K562 (cell line): ENCODE data around the gene CAST. TPM values are rescaled to one million over a fixed set of nuclear protein-coding genes. Genes with fewer than 3 reads are reported as not detected.

Experiments used
- JUN ChIP-seq, 2 experiments: sonication (generic) in 1 of 2; formaldehyde crosslinking in 1 of 2; IDR thresholded peaks; 2 replicates each; pipeline versions ENCODE4 v1.6.1 to v1.8.0; 2012 to 2022; ENCODE audit warnings: borderline replicate concordance in 2 of 2, mild to moderate bottlenecking in 2 of 2, improper control_type of control experiment in 1 of 2, low read depth in 1 of 2, low read length in 1 of 2, missing genetic modification reagents in 1 of 2
- MTA3 ChIP-seq: fragments of 450-650 bp; formaldehyde crosslinking; IDR thresholded peaks from 2 replicates; pipeline ENCODE4 v1.6.1; 2017; ENCODE audit warnings: mild to moderate bottlenecking, borderline replicate concordance
- NFE2 ChIP-seq: IDR thresholded peaks from 2 replicates; pipeline ENCODE4 v1.6.1; 2014; ENCODE audit warnings: antibody characterized with exemption, low read depth
- NFIX ChIP-seq: fragments of 250-450 bp; sonication (Bioruptor Pico); IDR thresholded peaks from 2 replicates; pipeline ENCODE4 v1.4.0; 2020; ENCODE audit warnings: low read depth, mild to moderate bottlenecking, moderate library complexity
- TBP ChIP-seq: optimal IDR thresholded peaks from 2 replicates; pipeline ENCODE3; 2011; ENCODE audit warnings: low read depth, low read length, improper control_type of control experiment
- polyA plus RNA-seq, 8 experiments: library from polyadenylated mRNA; depleted of rRNA in 4 of 8; stranded (reverse) in 5 of 8; unstranded in 3 of 8; fragments of >200 nt; fragmentation: Nextera tagmentation in 2 of 8; fragmentation: Illumina TruSeq in 1 of 8; extraction: Ambion mirVana in 2 of 8; extraction: Trizol in 1 of 8; gene quantifications; 2 replicates each; pipeline versions ENCODE4 v1.2.1 to v1.2.3, GENCODE V29; 2011 to 2014; ENCODE audit warnings: inconsistent platforms in 1 of 8, missing spikeins in 1 of 8
- total RNA-seq, 7 experiments: library from RNA; depleted of rRNA in 6 of 7; stranded (reverse); fragments of >200 nt in 6 of 7; fragmentation: Illumina TruSeq in 2 of 7; extraction: Trizol in 2 of 7; gene quantifications; 2 replicates each; pipeline versions ENCODE4 v1.2.1 to v1.2.3, GENCODE V29; 2011 to 2021; ENCODE audit warnings: low replicate concordance in 1 of 7
- TF ChIP-seq, protein P1 (sequence below), 2 experiments: fragments of 450-650 bp in 1 of 2; sonication (generic) in 1 of 2; formaldehyde crosslinking in 1 of 2; IDR thresholded peaks; 2 replicates each; pipeline versions ENCODE4 v1.7.1 to v1.9.0; 2016 to 2022; ENCODE audit warnings: inconsistent platforms in 1 of 2, mild to moderate bottlenecking in 1 of 2, missing genetic modification reagents in 1 of 2
- TF ChIP-seq, protein P2 (sequence below): fragments of 450-650 bp; IDR thresholded peaks from 2 replicates; pipeline ENCODE4 v1.6.1; 2016

Gene CAST
- total and polyA plus RNA-seq, 9 of the 15 experiments (the other 6 are each of a cell fraction or from before 2014, with no cell fraction given), result 55.5 to 136 (median 86.1) TPM

DNA sequence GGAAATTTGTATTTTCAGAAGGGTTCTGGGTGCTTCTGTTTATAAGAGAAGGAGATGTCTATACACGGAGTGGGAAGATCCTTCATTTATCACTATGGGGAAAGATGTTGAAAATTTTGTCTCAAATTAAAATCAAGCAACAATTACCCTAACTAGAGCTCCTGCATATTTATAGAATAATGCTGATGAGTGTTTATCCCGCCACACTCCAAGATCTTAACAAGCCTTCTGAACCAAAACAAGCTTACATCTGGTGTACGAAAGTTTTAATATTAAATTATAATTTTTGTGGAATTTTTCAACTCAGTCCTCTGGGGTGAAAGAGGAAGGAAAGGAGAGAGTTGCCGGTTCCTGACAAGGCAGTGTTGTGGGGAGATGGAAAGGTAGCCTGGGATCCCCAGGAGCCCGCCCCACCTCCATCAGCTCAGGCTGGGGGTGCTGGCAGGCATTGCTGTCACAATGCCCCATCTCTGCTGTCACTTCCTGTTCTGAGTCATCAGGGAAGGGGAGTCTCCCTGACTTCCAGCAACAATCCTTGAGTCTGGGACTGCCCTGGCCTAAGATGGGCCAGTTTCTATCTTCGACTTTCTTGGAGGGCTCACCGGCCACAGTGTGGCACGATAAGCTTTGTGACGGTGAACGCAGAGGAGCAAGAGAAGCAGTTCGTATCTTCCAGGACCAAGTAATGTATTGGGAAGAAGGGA lies 81.0 kb downstream of the CAST start (continued):
- TF ChIP-seq, protein P1, sequence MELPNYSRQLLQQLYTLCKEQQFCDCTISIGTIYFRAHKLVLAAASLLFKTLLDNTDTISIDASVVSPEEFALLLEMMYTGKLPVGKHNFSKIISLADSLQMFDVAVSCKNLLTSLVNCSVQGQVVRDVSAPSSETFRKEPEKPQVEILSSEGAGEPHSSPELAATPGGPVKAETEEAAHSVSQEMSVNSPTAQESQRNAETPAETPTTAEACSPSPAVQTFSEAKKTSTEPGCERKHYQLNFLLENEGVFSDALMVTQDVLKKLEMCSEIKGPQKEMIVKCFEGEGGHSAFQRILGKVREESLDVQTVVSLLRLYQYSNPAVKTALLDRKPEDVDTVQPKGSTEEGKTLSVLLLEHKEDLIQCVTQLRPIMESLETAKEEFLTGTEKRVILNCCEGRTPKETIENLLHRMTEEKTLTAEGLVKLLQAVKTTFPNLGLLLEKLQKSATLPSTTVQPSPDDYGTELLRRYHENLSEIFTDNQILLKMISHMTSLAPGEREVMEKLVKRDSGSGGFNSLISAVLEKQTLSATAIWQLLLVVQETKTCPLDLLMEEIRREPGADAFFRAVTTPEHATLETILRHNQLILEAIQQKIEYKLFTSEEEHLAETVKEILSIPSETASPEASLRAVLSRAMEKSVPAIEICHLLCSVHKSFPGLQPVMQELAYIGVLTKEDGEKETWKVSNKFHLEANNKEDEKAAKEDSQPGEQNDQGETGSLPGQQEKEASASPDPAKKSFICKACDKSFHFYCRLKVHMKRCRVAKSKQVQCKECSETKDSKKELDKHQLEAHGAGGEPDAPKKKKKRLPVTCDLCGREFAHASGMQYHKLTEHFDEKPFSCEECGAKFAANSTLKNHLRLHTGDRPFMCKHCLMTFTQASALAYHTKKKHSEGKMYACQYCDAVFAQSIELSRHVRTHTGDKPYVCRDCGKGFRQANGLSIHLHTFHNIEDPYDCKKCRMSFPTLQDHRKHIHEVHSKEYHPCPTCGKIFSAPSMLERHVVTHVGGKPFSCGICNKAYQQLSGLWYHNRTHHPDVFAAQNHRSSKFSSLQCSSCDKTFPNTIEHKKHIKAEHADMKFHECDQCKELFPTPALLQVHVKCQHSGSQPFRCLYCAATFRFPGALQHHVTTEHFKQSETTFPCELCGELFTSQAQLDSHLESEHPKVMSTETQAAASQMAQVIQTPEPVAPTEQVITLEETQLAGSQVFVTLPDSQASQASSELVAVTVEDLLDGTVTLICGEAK (IDR thresholded peaks at IDR 0.05), result no peak
- TF ChIP-seq, protein P1 (CRISPR knock-in tag; IDR thresholded peaks at IDR 0.05), result no peak
- TF ChIP-seq TBP (no peak), NFE2 (peak; percentile 41; the same call in 1 of the 2 replicates), NFIX (CRISPR knock-in tag) (no peak), JUN (IDR thresholded peaks at IDR 0.05; ENCODE audit: borderline replicate concordance, low read depth, low read length) (peak; percentile 56; the same call in 1 of the 2 replicates), JUN (CRISPR knock-in tag; IDR thresholded peaks at IDR 0.05; ENCODE audit: borderline replicate concordance) (no peak), MTA3 (peak; percentile 50; the same call in 1 of the 2 replicates)
- TF ChIP-seq, protein P2, sequence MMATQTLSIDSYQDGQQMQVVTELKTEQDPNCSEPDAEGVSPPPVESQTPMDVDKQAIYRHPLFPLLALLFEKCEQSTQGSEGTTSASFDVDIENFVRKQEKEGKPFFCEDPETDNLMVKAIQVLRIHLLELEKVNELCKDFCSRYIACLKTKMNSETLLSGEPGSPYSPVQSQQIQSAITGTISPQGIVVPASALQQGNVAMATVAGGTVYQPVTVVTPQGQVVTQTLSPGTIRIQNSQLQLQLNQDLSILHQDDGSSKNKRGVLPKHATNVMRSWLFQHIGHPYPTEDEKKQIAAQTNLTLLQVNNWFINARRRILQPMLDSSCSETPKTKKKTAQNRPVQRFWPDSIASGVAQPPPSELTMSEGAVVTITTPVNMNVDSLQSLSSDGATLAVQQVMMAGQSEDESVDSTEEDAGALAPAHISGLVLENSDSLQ, result peak; percentile 62
